Measurements from ENCODE around the gene IFNGR1.

Gene IFNGR1

DNA sequence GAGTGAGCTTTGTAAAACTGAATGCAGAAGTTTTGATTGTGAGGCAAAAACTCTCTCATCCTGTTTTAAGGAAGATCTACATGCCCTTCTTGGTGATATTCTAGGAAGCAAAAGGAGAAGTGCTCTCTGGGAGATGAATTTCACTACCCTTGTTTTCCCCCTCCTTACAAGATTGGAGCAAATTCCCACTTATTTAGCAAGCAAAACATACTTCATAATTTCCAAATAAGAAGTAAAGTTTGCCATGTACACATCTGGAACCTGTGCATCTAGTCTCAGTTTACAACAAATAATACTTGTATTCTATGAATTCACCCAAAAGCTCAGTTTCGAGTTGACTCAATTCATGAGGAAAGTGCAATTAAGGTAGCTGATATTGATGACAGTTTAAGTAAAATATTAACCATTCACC is 27.6 kb upstream of the IFNGR1 start:
- TF ChIP-seq GATA3 (IDR thresholded peaks at IDR 0.05; ENCODE audit: low read depth, low read length) (no peak), GATA2 (IDR thresholded peaks at IDR 0.05; ENCODE audit: low read depth, low read length) (no peak)

DNA sequence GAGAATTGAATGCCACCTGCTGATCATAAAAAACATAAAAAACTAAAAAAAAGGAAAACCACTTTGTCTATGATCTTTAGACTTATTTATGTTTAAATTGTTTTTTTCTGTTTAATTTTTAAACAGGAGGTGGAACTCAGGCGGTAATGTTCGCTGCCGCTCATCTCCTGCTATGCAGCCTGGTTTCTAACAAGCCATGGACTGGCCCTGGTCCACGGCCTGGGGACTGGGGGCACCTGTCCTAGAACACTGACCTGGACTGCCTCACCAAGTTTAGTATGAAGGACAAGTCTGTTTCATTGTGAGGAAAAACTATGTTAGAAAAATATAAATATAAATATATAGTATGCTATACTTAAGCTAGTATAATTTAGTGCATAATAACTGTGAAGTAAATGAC is 27.0 kb upstream of the IFNGR1 start:
- no peak for TF ChIP-seq GATA2 (IDR thresholded peaks at IDR 0.05; ENCODE audit: low read depth, low read length)
- TF ChIP-seq GATA3 (IDR thresholded peaks at IDR 0.05; ENCODE audit: low read depth, low read length), result no peak

DNA sequence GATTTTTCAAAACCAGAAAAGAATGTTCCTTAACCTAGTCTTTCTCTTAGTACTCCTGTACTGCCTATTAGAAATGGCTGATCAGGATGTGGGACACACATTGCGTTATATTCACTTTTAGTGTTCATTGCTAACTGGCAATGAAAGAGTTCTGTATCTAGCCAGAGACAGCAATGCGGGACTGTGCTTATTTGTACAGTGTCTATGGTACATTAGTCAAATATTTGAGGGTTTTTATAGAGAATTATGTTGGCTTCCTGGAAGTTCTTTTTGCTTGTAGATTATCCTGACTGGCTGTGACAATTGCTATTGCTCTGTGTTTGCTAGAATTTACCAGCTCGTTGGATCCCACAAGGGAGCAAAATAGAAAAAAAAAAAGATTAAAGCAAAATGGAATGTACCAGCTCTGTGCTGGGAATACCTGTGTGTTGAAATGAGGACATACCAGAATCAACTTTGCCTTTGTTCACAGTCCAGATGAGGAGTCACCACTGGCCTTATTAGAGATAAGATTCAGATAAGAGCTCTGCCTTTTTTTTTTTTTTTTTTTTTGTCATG is 22.4 kb upstream of the IFNGR1 start:
- TF ChIP-seq GATA3 (IDR thresholded peaks at IDR 0.05; ENCODE audit: low read depth, low read length), result no peak

DNA sequence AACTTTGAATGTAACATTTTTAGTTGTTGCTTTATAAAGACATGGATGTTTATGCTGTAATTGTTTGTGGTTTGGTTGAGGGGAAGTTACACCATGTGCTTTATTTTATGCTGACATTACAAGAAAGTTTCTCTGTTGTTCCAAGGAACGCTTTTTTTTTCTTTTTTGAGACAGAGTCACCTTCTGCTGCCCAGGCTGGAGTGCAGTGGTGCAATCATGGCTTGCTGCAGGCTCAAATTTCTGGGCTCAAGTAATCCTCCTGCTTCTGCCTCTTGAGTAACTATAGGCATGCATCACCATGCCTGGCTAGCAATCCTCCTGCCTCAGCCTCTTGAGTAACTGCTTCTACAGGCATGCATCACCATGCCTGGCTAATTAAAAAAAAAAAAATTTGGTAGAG is 21.0 kb upstream of the IFNGR1 start:
- TF ChIP-seq GATA2 (IDR thresholded peaks at IDR 0.05; ENCODE audit: low read depth, low read length) (no peak), GATA3 (IDR thresholded peaks at IDR 0.05; ENCODE audit: low read depth, low read length) (no peak)

DNA sequence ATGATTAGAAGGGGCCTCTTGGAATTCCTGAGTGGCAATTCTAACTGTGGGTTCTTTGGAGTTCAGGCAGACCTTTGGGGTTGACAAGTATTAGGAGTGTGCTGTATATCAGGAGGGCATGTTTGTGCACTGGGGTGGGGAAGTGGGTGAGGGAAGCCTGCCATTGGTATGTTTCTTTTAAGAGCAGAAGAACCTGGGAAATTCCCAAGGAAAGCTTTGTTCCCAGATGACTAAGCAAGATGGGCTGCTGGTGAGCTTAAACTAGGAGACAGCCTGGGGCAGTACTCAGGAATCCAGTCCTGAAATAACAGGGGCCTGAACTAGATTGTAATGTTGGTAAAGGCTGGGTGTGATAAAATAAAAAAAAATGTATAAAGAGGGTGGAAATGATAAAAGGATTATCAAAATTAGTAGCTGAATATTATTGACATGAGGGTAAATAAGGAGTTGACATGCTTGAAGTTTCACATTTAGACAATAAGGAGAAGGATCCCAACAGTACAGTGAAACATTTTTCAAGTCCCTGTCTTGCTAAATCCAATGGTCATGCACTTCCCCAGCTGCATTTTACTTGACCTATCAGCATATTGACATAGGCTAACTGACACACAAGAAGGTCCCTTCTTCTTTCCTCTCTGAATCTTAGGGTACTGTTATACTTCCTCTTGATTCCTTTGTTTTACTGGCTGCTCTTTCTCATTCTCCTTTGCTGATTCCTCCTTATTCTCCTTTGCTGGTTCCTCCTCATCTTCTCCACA is 18.4 kb upstream of the IFNGR1 start:
- TF ChIP-seq GATA3 (IDR thresholded peaks at IDR 0.05; ENCODE audit: low read depth, low read length), result no peak
- no peak for TF ChIP-seq GATA2 (IDR thresholded peaks at IDR 0.05; ENCODE audit: low read depth, low read length)

DNA sequence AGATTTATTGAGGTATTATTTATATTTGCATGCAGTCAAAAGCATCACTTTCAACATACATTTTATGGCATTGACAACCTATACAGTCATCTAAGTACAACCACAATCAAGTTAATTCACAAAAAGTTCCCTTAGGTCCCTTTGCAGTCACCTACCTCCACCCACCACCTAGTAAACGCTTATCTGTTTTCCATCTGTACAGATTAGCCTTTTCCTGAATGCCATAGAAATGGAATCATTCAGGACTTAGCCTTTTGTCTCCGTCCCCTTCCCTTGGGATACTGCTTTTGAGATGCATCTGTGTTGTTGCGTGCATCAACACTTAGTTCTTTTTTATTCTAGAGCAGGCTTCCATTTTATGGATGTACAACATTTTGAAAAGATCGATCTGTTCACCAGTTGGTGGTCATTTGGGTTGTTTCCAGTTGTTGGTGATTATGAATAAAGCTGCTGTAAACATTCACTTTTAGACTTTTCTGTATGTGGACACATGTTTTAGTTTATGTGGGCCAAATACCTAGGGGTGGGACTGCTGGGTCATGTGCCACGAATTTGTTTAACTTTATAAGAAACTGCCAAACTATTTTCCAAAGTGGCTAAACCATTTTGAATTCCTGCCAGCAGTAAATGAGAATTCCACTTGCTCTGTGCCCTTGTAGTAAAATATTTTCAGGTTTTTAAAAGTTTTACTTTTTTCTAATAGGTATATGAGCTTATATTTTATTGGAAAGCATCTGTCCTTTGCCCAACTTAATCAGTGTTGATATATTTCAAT is 17.6 kb upstream of the IFNGR1 start:
- no peak for TF ChIP-seq GATA3 (IDR thresholded peaks at IDR 0.05; ENCODE audit: low read depth, low read length)
- TF ChIP-seq GATA2 (IDR thresholded peaks at IDR 0.05; ENCODE audit: low read depth, low read length), result no peak

DNA sequence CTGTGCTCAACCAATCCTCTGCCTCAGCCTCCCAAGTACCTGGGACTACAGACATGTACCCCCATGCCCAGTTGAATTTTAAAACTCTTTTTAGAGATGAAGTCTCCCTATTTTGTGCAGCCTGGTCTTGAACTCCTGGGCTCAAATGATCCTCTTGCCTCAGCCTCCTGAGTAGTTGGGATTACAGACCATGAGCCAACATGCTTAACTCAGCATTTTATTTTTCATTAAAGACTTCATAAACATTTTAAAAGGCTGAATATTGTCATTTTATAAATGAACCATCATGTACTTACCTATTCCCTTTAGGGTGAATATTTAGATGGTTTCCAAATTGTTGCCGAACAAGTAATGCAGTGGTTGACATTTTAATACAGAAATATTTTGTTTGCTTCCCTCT is 16.5 kb upstream of the IFNGR1 start:
- no peak for TF ChIP-seq GATA2 (IDR thresholded peaks at IDR 0.05; ENCODE audit: low read depth, low read length)
- TF ChIP-seq GATA3 (IDR thresholded peaks at IDR 0.05; ENCODE audit: low read depth, low read length), result no peak

DNA sequence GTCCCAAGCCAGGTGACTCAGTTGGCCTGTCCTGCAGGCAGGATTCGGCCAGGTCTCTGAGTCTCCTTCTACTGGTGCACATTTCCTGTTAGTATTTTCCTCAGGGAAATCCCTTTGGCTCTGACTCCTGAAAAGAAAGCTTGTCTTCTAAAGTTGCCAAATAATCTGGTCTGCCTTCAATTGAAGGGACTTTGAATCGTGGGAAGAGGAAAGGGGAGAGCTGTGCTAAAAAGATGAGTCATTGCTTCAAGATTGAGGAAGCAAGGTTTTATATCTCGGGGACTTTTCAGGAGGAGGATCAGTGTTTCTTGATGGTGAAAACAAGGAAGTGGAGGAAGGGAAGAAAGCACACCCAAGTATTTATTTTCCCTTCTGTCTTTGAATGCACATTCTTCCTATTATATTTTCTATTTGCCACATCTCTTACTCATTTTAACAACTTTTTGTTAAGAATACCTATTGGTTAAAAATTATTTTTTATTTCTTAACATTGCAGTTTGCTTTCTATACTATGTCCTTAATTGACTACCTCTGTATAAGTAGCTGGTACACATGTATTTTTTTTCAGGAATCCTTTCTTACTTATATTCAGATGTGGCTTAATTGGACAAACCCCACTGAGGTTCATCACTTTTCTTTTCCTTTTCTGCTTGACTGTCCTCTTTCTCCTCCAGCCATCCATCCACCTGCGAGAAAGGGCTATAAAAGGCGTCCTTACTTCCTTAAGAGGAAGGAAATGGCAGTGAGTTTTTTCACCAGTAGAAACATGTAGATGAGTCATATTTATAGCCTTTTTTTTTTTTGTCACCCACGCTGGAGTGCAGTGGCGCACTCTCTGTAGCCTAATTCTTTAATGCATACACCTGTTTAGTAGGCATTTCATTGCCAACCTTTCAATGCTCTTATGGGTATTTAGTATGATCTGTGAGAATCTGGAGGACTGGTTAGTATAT is 15.0 kb upstream of the IFNGR1 start:
- no peak for TF ChIP-seq GATA2 (IDR thresholded peaks at IDR 0.05; ENCODE audit: low read depth, low read length)
- no peak for TF ChIP-seq GATA3 (IDR thresholded peaks at IDR 0.05; ENCODE audit: low read depth, low read length)

DNA sequence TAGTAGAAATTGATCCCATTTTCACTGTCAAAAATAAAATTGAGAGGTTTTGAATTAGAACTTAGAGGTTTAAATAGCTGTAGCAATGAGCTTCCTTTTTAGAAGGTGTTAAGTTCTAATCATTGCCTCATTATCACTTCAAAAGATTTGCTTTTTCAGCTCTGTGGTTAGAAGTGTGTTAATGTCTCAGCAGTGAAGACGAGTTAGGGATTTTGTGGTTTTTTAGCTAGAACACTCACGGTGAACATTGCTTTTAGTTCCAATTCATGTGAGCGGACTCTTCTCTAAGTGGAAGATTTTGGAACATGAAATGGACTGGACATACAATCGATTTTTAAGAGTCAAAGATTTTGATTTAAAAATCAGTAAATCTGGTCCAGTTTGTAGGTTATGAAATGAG is 12.7 kb upstream of the IFNGR1 start:
- no peak for TF ChIP-seq GATA2 (IDR thresholded peaks at IDR 0.05; ENCODE audit: low read depth, low read length)
- no peak for TF ChIP-seq GATA3 (IDR thresholded peaks at IDR 0.05; ENCODE audit: low read depth, low read length)

DNA sequence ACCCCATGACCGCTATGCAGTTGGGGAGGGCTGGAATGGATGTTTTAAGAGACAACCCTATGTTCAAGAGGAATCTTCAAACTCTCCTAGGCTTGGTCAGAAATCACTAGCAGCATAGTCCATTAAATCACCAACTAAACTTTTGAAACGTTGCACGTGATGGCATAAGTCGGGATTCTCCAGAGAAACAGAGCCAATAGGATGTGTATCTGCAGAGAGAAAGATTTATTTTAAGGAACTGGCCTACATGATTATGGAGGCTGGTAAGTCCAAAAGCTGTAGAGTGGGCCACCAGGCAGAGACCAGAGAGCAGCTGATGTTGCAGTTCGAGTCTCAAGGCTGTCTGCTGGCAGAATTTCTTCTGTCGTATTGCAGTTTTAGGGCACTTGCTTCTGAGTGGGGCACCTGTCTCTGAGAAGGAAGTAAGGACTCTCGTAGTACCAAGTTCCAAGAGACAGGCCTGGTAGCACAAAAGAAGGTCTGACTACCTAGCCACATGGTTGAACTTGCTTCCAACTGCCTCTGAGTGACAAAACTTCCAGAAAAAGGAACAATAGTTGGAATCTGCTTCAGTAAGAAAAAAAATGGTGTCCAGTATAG is 11.9 kb upstream of the IFNGR1 start:
- TF ChIP-seq GATA3 (IDR thresholded peaks at IDR 0.05; ENCODE audit: low read depth, low read length), result no peak
- no peak for TF ChIP-seq GATA2 (IDR thresholded peaks at IDR 0.05; ENCODE audit: low read depth, low read length)

DNA sequence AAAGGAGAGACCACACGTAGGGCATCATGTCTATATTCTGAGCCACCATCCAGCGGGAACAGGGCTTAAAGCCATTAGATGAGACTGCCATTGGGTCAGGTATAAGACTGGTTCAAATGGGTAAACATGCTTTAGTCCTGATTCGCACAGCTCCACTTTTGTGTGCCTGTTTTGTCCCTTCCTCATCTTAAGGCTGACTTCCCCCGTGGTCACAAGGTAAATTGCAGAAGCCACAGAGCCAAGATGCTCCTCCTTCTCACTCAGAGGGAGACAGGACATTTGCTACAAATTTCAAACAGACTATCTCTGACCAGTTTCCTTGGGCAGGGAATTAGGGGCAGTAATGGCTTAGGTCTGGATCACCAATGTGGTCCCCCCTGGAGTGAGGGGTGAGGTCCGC is 11.4 kb upstream of the IFNGR1 start:
- TF ChIP-seq GATA3 (IDR thresholded peaks at IDR 0.05; ENCODE audit: low read depth, low read length), result no peak
- no peak for TF ChIP-seq GATA2 (IDR thresholded peaks at IDR 0.05; ENCODE audit: low read depth, low read length)

DNA sequence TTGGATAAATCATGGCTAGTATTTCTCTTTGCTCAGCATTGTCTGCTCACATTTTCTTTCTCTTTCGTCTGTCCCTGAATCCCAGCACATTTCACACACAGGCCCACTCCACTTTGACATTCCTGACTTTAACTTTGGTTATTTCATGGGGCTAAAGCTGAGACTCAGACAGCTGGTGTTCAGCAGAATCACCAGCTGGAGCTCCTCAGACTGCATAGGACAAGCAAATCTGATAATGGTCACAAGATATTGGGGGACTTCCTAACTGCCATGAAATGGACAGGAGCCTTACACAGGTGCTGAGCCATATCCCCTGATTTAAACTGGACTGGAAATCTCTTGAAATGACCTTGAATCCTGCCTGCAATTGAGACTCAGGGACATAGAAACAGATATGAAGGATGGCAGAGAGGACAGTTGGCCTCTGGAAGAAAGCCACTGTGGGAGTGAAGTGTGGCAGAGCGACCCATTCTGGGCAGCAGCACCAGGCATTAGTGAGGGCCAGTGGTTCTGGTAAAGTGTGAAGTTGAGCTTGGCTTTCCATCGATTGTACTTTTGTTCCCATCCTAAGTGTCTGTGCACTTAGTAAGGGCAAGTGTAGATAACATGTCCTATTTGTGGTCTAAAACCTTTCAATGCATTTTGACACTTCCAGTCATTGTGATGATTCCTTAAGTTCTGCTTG is 10.0 kb upstream of the IFNGR1 start:
- TF ChIP-seq GATA3 (IDR thresholded peaks at IDR 0.05; ENCODE audit: low read depth, low read length) (no peak), GATA2 (IDR thresholded peaks at IDR 0.05; ENCODE audit: low read depth, low read length) (no peak)

DNA sequence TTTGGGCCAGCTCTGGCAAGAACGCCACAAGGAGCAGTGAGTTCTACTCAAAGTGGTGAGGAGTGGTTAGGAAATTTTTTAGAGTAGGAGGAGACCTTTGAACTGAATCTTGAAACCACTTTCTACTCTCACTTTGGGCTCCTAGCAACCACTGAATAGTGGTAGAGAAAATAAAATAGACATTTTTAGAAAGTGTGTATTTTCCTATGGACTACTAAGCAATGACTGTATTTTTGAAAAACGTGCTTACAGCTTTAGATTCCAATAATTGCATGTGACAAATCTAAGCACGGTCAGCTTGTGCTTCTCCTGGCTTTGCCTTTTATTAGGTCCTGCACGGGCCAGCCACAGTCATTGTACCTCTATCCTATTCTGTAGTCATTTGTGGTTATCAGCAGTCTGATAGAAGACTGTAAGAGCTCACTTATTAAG is 8.7 kb upstream of the IFNGR1 start:
- TF ChIP-seq GATA3 (IDR thresholded peaks at IDR 0.05; ENCODE audit: low read depth, low read length) (no peak), GATA2 (IDR thresholded peaks at IDR 0.05; ENCODE audit: low read depth, low read length) (no peak)

Measured in SH-SY5Y (cell line).